ENCODE data around the gene ZNF423.

The ZNF423 gene

DNA sequence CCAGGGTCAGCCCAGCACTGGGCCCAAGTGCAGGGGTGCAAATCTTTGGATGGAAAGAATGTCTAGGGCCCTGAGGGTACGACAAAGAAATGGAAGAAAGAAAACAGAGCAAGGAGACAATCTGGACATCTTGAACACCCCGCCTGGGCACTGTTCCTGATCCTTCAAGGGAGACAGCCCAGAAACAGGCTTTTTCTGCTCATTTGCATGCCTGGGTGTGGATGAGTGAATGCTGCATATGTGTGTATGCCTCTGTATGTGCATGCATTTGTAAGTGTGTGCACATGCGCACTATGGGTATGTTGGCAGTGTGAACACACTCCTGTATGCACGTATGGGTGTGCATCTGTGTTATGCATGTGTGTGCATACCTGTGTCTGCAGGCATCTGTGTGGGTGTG is 79.2 kb downstream of the ZNF423 start:
- TF ChIP-seq CTCF (IDR thresholded peaks at IDR 0.05; ENCODE audit: insufficient read depth, missing control alignments), result no peak
- FAIRE-seq, result no peak

GRCh38 chr16:49776085-49776595 is 79.8 kb downstream of the ZNF423 start:
- no peak for TF ChIP-seq CTCF (IDR thresholded peaks at IDR 0.05; ENCODE audit: insufficient read depth, missing control alignments)
- FAIRE-seq, result no peak
- DNase-seq (ENCODE audit: insufficient read length, low spot score), result no peak

More for the DNA sequence above, 79.2 kb downstream of the ZNF423 start:
- no peak for DNase-seq (ENCODE audit: insufficient read length, low spot score)

DNA sequence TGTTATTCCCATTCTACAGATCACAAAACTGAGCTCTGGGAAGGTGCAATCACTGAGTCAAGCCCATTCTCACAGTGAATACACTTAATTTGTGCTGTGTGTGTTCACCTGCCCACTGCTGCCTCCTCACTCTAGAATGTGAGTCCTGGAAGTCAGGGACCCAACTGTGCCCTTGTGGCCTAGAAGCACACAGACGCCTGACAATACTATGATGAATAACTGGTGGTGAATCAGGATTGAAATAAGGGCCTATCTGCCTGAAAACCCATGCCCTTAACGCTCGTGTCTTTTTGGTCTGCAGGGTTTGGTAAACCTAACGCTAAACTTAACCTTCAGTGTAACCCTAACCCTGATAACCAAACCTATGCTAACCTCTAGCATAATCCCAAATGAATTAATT is 80.3 kb downstream of the ZNF423 start:
- FAIRE-seq (no peak), DNase-seq (ENCODE audit: insufficient read length, low spot score) (no peak)
- TF ChIP-seq CTCF (IDR thresholded peaks at IDR 0.05; ENCODE audit: insufficient read depth, missing control alignments), result no peak

GRCh38 chr16:49775018-49775417 is 80.9 kb downstream of the ZNF423 start:
- FAIRE-seq, result no peak
- DNase-seq (ENCODE audit: insufficient read length, low spot score), result no peak
- no peak for TF ChIP-seq CTCF (IDR thresholded peaks at IDR 0.05; ENCODE audit: insufficient read depth, missing control alignments)

DNA sequence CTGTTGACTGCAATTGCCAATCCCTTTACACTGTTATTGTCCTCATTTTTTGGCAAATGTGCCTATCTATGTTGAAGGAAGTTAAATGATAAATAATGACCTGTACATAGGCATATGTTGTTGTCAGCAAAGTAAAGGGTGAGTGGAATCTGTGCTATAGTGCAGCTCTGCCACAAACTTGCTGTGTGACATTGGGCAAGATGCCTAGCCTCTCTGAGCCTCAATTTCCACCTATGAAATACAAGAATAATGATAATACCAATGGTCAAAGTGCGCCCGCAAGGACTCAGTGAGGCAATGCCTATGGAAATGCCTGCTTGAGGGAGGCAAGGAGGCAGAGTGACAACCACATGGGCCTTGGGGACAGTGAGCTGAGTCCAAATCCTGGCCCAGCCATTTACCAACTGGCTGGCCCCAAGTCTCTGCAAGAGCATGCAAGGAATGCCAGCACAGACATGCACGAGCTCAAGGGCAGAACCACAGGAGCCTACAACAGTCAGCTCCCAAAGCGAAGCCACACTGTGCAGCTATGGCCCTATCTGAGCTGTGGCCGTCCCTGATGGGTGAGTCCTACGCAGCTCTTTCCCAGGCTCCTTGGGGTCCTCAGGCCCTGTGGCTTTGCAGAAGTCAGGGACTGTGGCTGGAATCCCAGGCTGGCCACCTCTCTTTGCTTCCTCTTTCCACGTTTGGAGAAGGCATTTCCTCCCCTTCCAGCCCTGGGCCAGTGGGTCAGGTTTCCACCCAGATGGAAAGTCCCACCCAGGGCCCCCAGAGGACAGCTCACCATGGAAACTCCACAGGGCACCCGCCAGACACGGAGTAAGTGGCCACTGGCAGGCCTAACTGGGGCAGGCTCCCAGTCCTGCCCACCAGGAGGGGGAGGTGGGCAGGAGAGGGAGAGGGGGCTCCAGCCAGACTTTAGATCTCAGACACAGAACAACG is 82.1 kb downstream of the ZNF423 start:
- no peak for FAIRE-seq
- no peak for TF ChIP-seq CTCF (IDR thresholded peaks at IDR 0.05; ENCODE audit: insufficient read depth, missing control alignments)

DNA sequence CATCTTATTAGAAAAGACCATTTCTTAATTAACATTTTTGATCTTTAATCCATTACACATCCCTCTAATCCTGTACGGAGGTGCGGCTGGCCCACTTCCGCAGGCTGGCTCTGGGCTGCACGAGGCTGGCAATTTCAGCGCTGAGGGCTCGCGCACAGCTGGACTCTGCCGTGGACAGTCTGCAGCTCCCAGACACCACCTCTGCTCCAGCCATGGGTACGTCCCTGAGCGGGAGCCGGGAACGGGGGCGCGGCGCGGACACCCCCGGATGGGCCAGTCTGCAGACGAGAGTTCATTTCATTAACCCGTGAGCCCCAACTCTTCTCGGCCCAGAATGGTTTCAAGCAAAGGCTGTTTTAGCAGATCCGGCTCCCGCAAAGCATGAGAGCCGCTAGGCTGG is 87.9 kb downstream of the ZNF423 start:
- no peak for FAIRE-seq
- TF ChIP-seq CTCF (IDR thresholded peaks at IDR 0.05; ENCODE audit: insufficient read depth, missing control alignments), result no peak
- no peak for DNase-seq (ENCODE audit: insufficient read length, low spot score)

More for the DNA sequence above, 82.1 kb downstream of the ZNF423 start:
- DNase-seq (ENCODE audit: insufficient read length, low spot score), result no peak

- no peak for DNase-seq (ENCODE audit: insufficient read length, low spot score)
- no peak for TF ChIP-seq CTCF (IDR thresholded peaks at IDR 0.05; ENCODE audit: insufficient read depth, missing control alignments)
- FAIRE-seq, result no peak
These were observed 88.5 kb downstream of the ZNF423 start for GRCh38 chr16:49767414-49767813.
